T-helper 1 cell treated with Interleukin-12 subunit alpha and Interleukin-12 subunit beta and Interleukin-4 antibody, amounts not matched to agents 30 ng/mL and 1 ng/mL, for 36 hours (primary cell): ENCODE results near the gene TMTC3. TPM values are rescaled to one million over a fixed set of nuclear protein-coding genes. Genes with fewer than 3 reads are reported as not detected.

ENCODE experiments used
- intact Hi-C: fragments of 100-400 bp; cut with micrococcal nuclease; formaldehyde crosslinking; loops from one replicate; pipeline ENCODE4 v1.15.1; 2024
- total RNA-seq: library from RNA; stranded (reverse); gene quantifications from 2 replicates; pipeline ENCODE4 v1.2.3, GENCODE V29; 2022

The TMTC3 gene
- total RNA-seq, 1 donor from 2014 or later = 7.2 TPM

GRCh38 chr12:88223519-88223918 is 81.4 kb downstream of the TMTC3 start:
- intact Hi-C loops = no loop called here

- intact Hi-C loops = no loop called here
Measured at GRCh38 chr12:88225776-88226175, 83.7 kb downstream of the TMTC3 start.

- intact Hi-C loops = no loop called here
Measured at GRCh38 chr12:88227263-88227662, 85.2 kb downstream of the TMTC3 start.

GRCh38 chr12:88227871-88228270 is 85.8 kb downstream of the TMTC3 start:
- intact Hi-C loops = no loop called here

GRCh38 chr12:88228720-88229119 is 86.6 kb downstream of the TMTC3 start:
- intact Hi-C loops = no loop called here

GRCh38 chr12:88230271-88230670 is 88.2 kb downstream of the TMTC3 start:
- intact Hi-C loops = no loop called here

GRCh38 chr12:88235183-88235833 is 93.2 kb downstream of the TMTC3 start:
- intact Hi-C loops = no loop called here

- intact Hi-C loops = no loop called here
Measured at GRCh38 chr12:88237954-88238353, 95.8 kb downstream of the TMTC3 start.

- intact Hi-C loops = no loop called here
Measured at GRCh38 chr12:88238406-88238805, 96.3 kb downstream of the TMTC3 start.

- intact Hi-C loops = loop anchor here (1.0 kb wide), 1 partner anchor 57 kb away; no protein-coding TSS in a partner anchor
Measured at GRCh38 chr12:88241862-88242570, 99.9 kb downstream of the TMTC3 start.

GRCh38 chr12:88242571-88242925 is 100.4 kb downstream of the TMTC3 start:
- intact Hi-C loops = loop anchor here (1.0 kb wide), 1 partner anchor 57 kb away; no protein-coding TSS in a partner anchor

- intact Hi-C loops = loop anchor here (1.0 kb wide), 1 partner anchor 56 kb away; no protein-coding TSS in a partner anchor
Measured at GRCh38 chr12:88242939-88243338, 100.8 kb downstream of the TMTC3 start.

GRCh38 chr12:88243982-88244381 is 101.9 kb downstream of the TMTC3 start:
- intact Hi-C loops = no loop called here

- intact Hi-C loops = no loop called here
Measured at GRCh38 chr12:88245905-88246304, 103.8 kb downstream of the TMTC3 start.

- intact Hi-C loops = no loop called here
Measured at GRCh38 chr12:88247241-88247643, 105.1 kb downstream of the TMTC3 start.

GRCh38 chr12:88248606-88249005 is 106.5 kb downstream of the TMTC3 start:
- intact Hi-C loops = no loop called here

Other genes with a start within 250 kb of the TMTC3 start
- gene C12orf50, start 112.9 kb upstream of the TMTC3 start, total RNA-seq = 0.12 TPM in 1 of 2 replicates, not detected in the other
- 12.7 and 13.2 TPM in 2 replicates for gene CEP290, start 219 bp upstream of the TMTC3 start, total RNA-seq